LNCAP (cell line): ENCODE results near the gene LTBP1.

Experiments
- CTCF ChIP-seq: fragments of 450-650 bp; IDR thresholded peaks from 2 replicates; pipeline ENCODE4 v1.5.1; 2017; ENCODE audit warnings: mild to moderate bottlenecking

The LTBP1 gene

DNA sequence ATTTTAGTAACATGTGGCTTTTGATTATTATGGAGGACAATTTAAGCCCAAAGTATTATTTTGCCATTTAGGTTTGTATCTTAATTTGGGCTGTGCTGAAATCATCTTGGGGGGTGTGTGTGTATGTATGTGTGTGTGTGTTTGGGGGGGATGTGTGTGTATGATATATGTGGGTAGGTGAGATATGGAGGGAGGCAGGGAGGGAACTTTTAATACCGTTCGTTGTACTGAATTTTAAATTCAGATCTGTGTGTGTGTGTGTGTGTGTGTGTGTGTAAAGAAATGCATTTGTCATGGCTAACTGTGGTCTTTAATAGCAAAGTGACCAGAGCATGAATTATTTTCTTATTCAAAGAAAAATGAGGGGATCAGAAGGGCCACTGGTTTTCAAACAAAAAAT lies 113.7 kb downstream of the LTBP1 start:
- no peak for TF ChIP-seq CTCF

DNA sequence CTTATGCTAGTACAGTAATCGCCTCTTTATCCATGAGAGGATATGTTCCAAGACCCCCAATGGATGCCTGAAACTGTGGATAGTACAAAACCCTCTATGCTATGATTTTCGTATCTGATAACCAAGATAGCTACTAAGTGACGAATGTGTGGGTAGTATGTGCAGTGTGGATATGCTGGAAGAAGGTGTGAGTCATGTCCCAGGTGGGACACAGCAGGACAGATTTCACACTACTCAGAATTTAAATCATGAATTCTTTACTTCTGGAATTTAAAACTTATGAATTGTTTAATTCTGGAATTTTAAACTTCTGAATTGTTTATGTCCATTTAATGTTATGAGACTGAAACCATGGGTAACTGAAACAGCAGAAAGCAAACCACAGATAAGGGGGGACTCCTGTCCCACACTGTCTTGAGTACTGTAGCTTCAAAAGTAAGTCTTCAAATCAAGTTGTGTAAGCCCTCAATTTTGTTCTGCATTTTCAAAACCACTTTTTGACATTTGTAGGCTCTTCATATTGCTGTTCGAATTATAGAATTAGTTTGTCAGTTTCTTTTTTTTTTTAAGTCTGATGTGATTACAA lies 116.0 kb downstream of the LTBP1 start:
- TF ChIP-seq CTCF, result no peak

- no peak for TF ChIP-seq CTCF
Measured at GRCh38 chr2:33064349-33064801, 117.6 kb downstream of the LTBP1 start.

- TF ChIP-seq CTCF, result no peak
Measured at GRCh38 chr2:33067598-33067997, 120.8 kb downstream of the LTBP1 start.

DNA sequence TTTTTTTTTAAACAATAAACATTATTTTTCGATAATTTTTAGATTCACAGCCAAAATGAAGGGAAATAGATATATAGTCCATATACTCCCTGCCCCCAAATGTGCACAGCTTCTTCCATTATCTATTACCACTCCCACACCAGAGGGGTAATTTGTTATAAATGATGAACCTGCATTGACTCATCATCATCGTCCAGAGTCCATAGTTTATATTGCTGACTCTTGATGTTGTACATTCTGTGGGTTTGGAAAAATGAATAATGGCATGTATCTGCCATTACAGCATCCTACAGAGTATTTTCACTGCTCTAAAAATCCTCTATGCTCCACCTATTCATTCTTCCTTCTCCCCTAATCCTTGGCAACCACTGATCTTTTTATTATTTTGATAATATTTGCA lies 121.5 kb downstream of the LTBP1 start:
- no peak for TF ChIP-seq CTCF

DNA sequence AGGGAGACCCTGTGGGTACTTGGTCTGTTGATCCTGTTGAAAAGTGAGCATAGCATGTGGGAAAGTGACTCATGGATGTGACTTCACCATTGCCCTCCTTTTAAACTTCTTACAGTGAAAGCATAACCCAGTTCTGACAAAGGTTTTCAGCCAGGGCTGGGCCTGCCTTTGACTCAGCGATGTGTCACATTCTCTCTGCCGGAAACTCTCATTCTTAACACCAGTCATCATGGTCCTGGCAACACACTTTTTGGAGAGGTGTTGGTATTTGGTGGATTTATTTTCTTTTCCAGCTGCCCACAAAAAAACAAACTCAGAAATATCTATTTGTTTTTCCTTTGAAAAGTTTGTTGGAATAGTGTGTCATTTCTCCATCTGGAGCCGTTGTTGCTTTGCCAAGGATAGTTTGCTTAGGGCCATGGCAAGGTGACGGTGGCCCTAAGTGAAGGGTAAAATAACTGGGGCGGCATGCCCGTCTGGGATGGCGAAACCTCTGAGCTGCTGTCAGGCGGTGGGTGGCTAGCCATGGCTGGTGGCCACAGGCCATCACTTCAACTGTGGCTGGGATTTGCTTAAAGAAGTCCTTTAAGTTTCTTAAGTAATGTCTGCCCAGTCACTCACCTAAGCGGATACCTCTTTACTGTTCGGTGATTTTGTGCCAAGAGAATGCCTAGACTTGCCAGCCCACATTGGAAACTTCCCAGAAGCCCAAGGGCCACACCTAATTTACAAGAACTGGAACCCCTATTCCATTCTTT lies 123.3 kb downstream of the LTBP1 start:
- TF ChIP-seq CTCF, result no peak

DNA sequence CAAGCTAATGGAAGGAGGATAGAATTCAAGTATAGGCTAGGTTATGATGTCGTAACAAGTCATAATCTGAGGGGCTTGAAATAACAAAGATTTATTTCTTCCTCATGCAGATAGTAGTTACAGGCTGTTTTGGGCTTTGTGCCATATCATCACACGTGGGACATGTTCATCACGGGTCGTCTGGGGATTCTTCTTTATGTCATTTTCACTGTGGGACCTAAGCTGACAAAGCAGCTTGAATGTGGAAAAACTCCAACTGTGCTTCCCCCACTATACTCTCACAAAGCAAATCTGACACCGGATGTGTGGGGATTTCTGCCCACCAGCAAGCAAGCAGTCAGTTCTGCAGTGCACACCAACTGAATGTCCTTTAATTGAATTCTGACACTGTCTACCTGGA lies 124.8 kb downstream of the LTBP1 start:
- no peak for TF ChIP-seq CTCF
